Chondrocyte (in vitro differentiated cells): ENCODE data around the gene MMP11. TPM values are rescaled to one million over a fixed set of nuclear protein-coding genes. Genes with fewer than 3 reads are reported as not detected.

ENCODE experiments used
- DNase-seq: peaks from one replicate; pipeline ENCODE4 v3.0.0; 2021; ENCODE audit warnings: mixed read lengths, low spot score
- H3K27ac Mint-ChIP-seq: one replicate; pipeline ENCODE4 v1.8.0; 2021; ENCODE audit warnings: mild to moderate bottlenecking, moderate library complexity, mixed read lengths; ENCODE audit not compliant: unreplicated experiment
- H3K27me3 Mint-ChIP-seq: 2 replicates; pipeline ENCODE4 v1.8.0; 2021; ENCODE audit warnings: low read depth, mixed read lengths
- H3K36me3 Mint-ChIP-seq: 2 replicates; pipeline ENCODE4 v1.8.0; 2021; ENCODE audit warnings: low read depth, mixed read lengths
- H3K4me1 Mint-ChIP-seq: 2 replicates; pipeline ENCODE4 v1.8.0; 2021; ENCODE audit warnings: low read depth, mild to moderate bottlenecking, mixed read lengths
- H3K4me3 Mint-ChIP-seq: one replicate; pipeline ENCODE4 v1.8.0; 2021; ENCODE audit warnings: mild to moderate bottlenecking, moderate library complexity, mixed read lengths; ENCODE audit not compliant: unreplicated experiment
- H3K9me3 Mint-ChIP-seq: 2 replicates; pipeline ENCODE4 v1.8.0; 2021; ENCODE audit warnings: low read depth, mixed read lengths
- CTCF ChIP-seq: fragments of 200-600 bp; sonication (generic); IDR thresholded peaks from 2 replicates; pipeline ENCODE4 v1.5.0; 2021; ENCODE audit warnings: antibody characterized with exemption, mild to moderate bottlenecking, moderate library complexity
- total RNA-seq: library from RNA; stranded (reverse); gene quantifications from 3 replicates; pipeline ENCODE4 v1.2.1, GENCODE V29; 2021

Gene MMP11
- total RNA-seq, 1 donor from 2014 or later: 172 TPM

GRCh38 chr22:23824476-23825245 lies 52.0 kb downstream of the MMP11 start:
- DNase-seq: peak; percentile 77
- H3K4me1 Mint-ChIP-seq: peaks cover 64% of the 10 kb centered on the region
- peaks cover 45% of the 10 kb centered on the region for H3K36me3 Mint-ChIP-seq
- H3K9me3 Mint-ChIP-seq: peaks cover under 1% of the 10 kb centered on the region
- H3K27ac Mint-ChIP-seq: peak overlapping the region; percentile 98
- no peak overlapping the region for H3K4me3 Mint-ChIP-seq
- TF ChIP-seq CTCF: no peak
- H3K27me3 Mint-ChIP-seq: no peaks in the 10 kb centered on the region

GRCh38 chr22:23825246-23825905 lies 52.7 kb downstream of the MMP11 start:
- no peak for TF ChIP-seq CTCF
- peaks cover 47% of the 10 kb centered on the region for H3K36me3 Mint-ChIP-seq
- peaks cover 72% of the 10 kb centered on the region for H3K4me1 Mint-ChIP-seq
- no peak overlapping the region for H3K4me3 Mint-ChIP-seq
- DNase-seq: peak; percentile 50
- H3K9me3 Mint-ChIP-seq: peaks cover 4% of the 10 kb centered on the region
- H3K27me3 Mint-ChIP-seq: no peaks in the 10 kb centered on the region
- peak overlapping the region; percentile 98 for H3K27ac Mint-ChIP-seq

GRCh38 chr22:23826510-23827350 lies 54.1 kb downstream of the MMP11 start:
- no peak for TF ChIP-seq CTCF
- Mint-ChIP-seq H3K4me3 (no peak overlapping the region), H3K36me3 (peaks cover 48% of the 10 kb centered on the region), H3K4me1 (peaks cover 77% of the 10 kb centered on the region), H3K27me3 (no peaks in the 10 kb centered on the region), H3K27ac (peak overlapping the region; percentile 98), H3K9me3 (peaks cover 4% of the 10 kb centered on the region)
- peak; percentile 86 for DNase-seq

GRCh38 chr22:23827351-23827995 lies 54.8 kb downstream of the MMP11 start:
- DNase-seq: peak; percentile 57
- Mint-ChIP-seq H3K27ac (peak overlapping the region; percentile 98), H3K9me3 (peaks cover 4% of the 10 kb centered on the region), H3K36me3 (peaks cover 47% of the 10 kb centered on the region), H3K27me3 (no peaks in the 10 kb centered on the region), H3K4me1 (peaks cover 73% of the 10 kb centered on the region), H3K4me3 (no peak overlapping the region)
- TF ChIP-seq CTCF: no peak
